GOT3 (cell line): ENCODE results near the gene KMT2B.
"Not testable (repeated sequence)": the region's sequence is repeated elsewhere in the genome, so short reads cannot be mapped to it uniquely, and the experiment has no call there.

Experiments used
- DNase-seq: peaks from one replicate; lab custom pipeline; 2025; ENCODE audit warnings: mixed read lengths; lab: John Stamatoyannopoulos, UW

The KMT2B gene

GRCh38 chr19:35712567-35713505 lies 5.0 kb upstream of the KMT2B start:
- DNase-seq, result no peak

- DNase-seq, result no peak
Measured at GRCh38 chr19:35713506-35713850, 4.3 kb upstream of the KMT2B start.

- DNase-seq, result no peak
Measured at GRCh38 chr19:35713904-35714495, 3.8 kb upstream of the KMT2B start.

GRCh38 chr19:35714601-35715354 lies 3.0 kb upstream of the KMT2B start:
- DNase-seq, result no peak

GRCh38 chr19:35715355-35715809 lies 2.4 kb upstream of the KMT2B start:
- DNase-seq, result no peak

GRCh38 chr19:35715981-35716800 lies 1.6 kb upstream of the KMT2B start:
- no peak for DNase-seq

- DNase-seq, result peak; percentile 91
Measured at GRCh38 chr19:35716801-35717664, 770 bp upstream of the KMT2B start.

- no peak for DNase-seq
Measured at GRCh38 chr19:35718345-35719041, 690 bp downstream of the KMT2B start.

- no peak for DNase-seq
Measured at GRCh38 chr19:35719402-35720162, 1.8 kb downstream of the KMT2B start.

GRCh38 chr19:35720163-35720524 lies 2.3 kb downstream of the KMT2B start:
- DNase-seq, result no peak

- no peak for DNase-seq
Measured at GRCh38 chr19:35720648-35721047, 2.8 kb downstream of the KMT2B start.

- DNase-seq, result no peak
Measured at GRCh38 chr19:35721374-35721773, 3.6 kb downstream of the KMT2B start.

- DNase-seq, result no peak
Measured at GRCh38 chr19:35722461-35722860, 4.7 kb downstream of the KMT2B start.

GRCh38 chr19:35722897-35723296 lies 5.1 kb downstream of the KMT2B start:
- DNase-seq, result no peak

- no peak for DNase-seq
Measured at GRCh38 chr19:35723671-35724070, 5.9 kb downstream of the KMT2B start.

GRCh38 chr19:35724132-35724531 lies 6.3 kb downstream of the KMT2B start:
- DNase-seq, result not testable (repeated sequence)

GRCh38 chr19:35724560-35724959 lies 6.8 kb downstream of the KMT2B start:
- DNase-seq, result no peak

GRCh38 chr19:35725216-35725861 lies 7.5 kb downstream of the KMT2B start:
- no peak for DNase-seq
